H4 (cell line): ENCODE measurements around the gene ACOXL. TPM values are rescaled to one million over a fixed set of nuclear protein-coding genes. Genes with fewer than 3 reads are reported as not detected.
A peak's percentile ranks its signal among the peaks of the same experiment; 100 is the strongest.

Experiments used
- DNase-seq: peaks from one replicate; pipeline ENCODE4 v3.0.0-alpha.2; 2015; ENCODE audit warnings: low spot score
- total RNA-seq: library from RNA; depleted of rRNA; stranded (reverse); fragments of >200 nt; shearing (Covaris generic); gene quantifications from 2 replicates; pipeline ENCODE4 v1.2.3, GENCODE V29; 2014

Gene ACOXL
- total RNA-seq, 1 experiment from 2014 or later, result not detected

DNA sequence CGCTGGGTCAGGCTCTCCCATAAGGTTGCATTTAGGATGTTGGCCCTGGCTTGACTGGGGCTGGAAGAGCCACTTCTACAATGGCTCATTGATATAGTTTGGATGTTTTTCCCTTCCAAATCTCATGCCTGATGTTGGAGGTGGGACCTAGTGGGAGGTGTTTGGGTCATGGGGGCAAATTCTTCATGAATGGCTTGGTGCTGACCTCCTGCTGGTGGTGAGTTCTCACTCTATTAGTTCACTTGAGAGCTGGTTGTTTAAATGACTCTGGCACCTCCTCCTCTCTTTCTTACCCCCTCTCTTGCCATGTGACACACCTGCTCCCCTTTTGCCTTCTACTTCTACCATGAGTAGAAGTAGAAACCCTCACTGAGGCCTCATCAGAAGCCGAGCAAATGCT, 20.5 kb downstream of the ACOXL start:
- DNase-seq, result no peak

GRCh38 chr2:110755491-110756078, 23.2 kb downstream of the ACOXL start:
- no peak for DNase-seq

GRCh38 chr2:110759411-110759810, 27.0 kb downstream of the ACOXL start:
- DNase-seq, result no peak

DNA sequence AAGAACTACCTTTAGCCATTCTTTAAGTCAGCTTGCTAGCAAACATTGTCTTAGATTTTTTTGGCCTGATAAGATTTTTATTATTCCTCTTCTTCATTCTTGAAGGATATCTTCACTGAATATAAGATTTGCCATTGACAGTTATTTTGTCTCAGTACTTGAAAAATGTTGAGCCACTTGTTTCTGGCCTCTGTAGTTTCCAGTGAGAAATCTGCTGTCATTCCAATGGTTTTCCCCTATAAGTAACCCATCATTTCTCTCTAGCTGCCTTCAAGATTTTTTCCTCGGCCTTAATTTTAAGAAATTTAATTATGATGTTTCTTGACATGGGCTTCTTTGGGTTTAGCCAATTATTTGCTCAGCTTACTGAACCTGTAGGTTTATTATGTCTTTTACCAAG, 32.6 kb downstream of the ACOXL start:
- DNase-seq, result no peak

DNA sequence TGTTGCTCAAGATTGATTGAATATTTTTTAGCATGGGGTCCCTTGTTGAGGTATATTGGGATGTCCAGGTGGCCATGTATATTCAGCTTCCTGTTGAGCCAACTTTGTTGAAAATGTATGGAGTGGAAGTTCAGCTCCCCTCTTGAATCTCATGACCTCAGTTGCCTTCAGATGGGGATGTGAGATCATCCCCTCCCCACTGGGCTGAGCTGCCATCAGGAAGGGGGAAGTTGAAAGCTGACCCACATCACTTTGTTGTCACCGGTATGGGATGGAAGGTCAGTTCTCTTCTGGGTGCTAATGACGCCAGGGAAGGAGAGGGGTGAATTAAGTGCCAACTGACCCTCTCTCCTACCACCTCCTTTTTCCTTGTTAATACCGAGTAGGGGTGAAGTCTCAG, 33.9 kb downstream of the ACOXL start:
- no peak for DNase-seq

- DNase-seq, result no peak
Measured at GRCh38 chr2:110768591-110768990, 36.2 kb downstream of the ACOXL start.

- no peak for DNase-seq
Measured at GRCh38 chr2:110770404-110770958, 38.1 kb downstream of the ACOXL start.

- DNase-seq, result peak; percentile 35
Measured at GRCh38 chr2:110770959-110771431, 38.6 kb downstream of the ACOXL start.

DNA sequence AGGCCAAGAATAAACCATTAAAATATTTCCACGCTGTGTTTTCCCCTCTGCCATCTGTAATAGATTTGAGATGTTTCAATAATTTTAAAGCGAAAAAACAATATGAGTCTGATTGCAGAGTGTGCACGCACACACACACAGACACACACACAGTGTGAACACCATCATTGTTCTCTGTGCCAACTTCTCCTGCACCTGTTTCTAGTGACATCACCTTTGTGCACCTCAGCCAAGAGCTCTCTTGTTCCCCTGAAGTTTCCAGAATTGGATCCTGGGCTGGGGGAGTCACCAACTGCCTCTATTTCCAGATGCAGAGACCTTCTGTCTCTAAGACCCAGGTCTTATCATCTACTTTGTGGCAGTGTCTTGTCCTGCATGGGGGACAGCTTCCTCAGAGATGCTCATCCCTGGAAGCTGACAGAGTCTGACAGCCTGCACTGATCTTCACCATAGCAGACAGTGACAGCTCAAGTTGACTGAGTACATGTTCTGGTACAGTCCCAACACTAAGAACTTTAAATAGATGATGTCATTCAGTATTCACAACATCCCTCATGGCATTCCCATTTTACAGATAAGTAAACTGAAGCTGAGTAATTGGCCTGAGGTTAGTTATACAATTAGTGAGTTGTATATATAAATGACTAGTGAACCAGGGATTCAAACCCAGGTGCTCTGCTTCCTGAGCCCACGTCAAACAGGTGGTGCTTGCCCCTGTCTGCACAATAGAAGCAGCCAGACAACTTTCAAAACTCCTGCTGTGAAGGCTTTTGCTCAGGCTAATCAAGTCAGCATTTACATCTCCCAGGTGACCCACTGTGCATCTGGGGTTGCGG, 39.4 kb downstream of the ACOXL start:
- DNase-seq, result no peak

DNA sequence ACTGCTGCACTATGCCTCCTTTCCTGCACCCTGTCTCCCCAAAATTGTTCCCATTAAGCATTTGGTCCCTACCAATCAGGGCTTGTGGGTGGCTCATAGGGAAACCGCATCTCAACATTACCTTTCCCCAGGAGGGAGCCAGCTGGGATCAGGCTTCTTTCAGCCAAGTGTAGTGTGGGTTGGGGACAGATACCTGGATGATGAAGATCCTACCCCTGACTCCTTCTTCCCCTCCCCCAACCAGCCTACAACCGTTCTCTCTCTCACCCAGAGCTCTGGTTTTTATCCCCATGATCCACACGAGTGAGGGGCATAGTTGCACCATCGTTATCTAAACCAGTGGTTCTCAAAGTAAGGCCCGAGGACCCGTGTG, 40.0 kb downstream of the ACOXL start:
- no peak for DNase-seq

GRCh38 chr2:110773401-110773921, 41.1 kb downstream of the ACOXL start:
- no peak for DNase-seq

GRCh38 chr2:110774701-110775100, 42.3 kb downstream of the ACOXL start:
- DNase-seq, result no peak

GRCh38 chr2:110777531-110778311, 45.3 kb downstream of the ACOXL start:
- no peak for DNase-seq

- DNase-seq, result no peak
Measured at GRCh38 chr2:110780461-110780860, 48.1 kb downstream of the ACOXL start.

GRCh38 chr2:110783196-110783873, 51.0 kb downstream of the ACOXL start:
- DNase-seq, result no peak

DNA sequence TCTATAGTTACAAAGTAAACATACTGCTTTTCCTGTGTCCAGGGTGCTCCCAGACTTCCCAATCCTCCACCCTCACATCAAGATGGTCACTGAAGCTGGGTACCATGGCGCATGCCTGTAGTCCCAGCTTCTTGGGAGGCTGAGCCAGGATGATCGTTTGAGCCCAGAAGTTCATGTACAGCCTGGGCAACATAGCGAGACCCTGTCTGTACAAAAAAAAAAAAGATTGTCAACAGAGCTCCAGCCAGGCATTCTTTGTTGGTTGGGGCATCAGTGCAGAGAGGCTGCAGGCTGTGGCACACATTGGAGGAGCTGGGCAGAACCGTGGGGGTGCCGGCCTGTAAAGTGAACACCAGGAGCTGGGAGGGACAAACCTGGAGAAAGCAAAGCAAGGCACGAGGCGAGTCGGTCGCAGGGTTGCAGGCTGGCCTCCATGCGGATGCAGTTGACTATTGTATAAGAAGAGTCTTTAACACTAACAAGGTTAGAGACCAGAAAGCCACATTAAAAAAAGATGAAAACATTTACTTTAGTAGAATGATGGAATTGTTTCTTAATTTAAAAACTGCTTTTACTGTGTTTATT, 51.8 kb downstream of the ACOXL start:
- DNase-seq, result no peak

- no peak for DNase-seq
Measured at GRCh38 chr2:110785439-110785838, 53.1 kb downstream of the ACOXL start.

GRCh38 chr2:110788976-110789375, 56.6 kb downstream of the ACOXL start:
- no peak for DNase-seq

DNA sequence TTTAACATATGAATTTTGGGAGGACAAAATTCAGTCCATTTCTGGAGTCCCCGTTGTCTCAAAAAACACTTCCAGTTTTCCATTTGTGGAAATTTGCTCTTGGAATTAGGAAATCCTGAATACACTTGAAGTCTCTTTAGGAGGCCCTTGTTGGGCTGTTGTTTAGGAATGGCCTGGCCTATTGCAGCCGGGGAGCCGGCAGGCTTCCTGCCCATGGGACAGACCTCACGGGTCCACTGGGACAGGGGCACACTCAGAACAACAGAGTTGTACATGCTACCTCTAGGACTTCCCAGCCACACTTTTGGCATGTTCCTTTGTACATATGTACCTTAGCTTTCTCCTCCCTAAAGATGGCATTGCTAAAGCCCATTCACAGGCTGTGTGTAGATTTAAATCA, 57.3 kb downstream of the ACOXL start:
- DNase-seq, result no peak

DNA sequence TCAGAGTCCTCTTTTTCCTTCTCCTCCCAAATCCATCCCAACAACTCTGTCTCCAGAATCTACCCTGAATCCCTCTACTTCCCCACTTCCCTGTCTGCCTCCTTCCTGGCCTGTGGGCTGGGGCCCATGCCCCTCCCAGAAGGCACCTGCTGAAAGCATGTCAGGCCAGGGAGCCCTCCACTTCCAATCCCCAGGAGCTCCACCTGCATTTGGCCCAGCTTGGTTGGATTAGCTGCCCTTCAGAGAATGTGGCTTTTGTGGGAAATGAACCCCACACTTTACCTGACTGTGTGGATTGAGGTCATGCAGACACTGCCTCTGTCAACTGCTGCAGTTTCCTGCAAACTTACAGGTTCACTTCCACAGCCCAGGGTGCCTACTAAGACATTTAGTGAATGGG, 58.5 kb downstream of the ACOXL start:
- no peak for DNase-seq

- DNase-seq, result no peak
Measured at GRCh38 chr2:110791435-110791834, 59.1 kb downstream of the ACOXL start.
